Measurements from ENCODE around the gene SYNDIG1. TPM values are rescaled to one million over a fixed set of nuclear protein-coding genes. Genes with fewer than 3 reads are reported as not detected.

SYNDIG1 gene
- total RNA-seq, 1 donor: 2.2 TPM

GRCh38 chr20:24651171-24651975 is 181.9 kb downstream of the SYNDIG1 start:
- peak; percentile 86 for DNase-seq (ENCODE audit: insufficient read length, low spot score, missing footprints)
- H3K4me3 ChIP-seq (ENCODE audit: insufficient read depth, low read length): no peak overlapping the region
- no peaks in the 10 kb centered on the region for H3K36me3 ChIP-seq (ENCODE audit: insufficient read depth, low read length)
- H3K4me1 ChIP-seq (ENCODE audit: insufficient read depth, low read length): peaks cover 49% of the 10 kb centered on the region
- H2AFZ ChIP-seq (ENCODE audit: low read length): peak overlapping the region; percentile 32
- H3K27me3 ChIP-seq (ENCODE audit: insufficient read depth, low read length): no peaks in the 10 kb centered on the region
- no peaks in the 10 kb centered on the region for H4K20me1 ChIP-seq (ENCODE audit: insufficient read depth, low read length)
- peak overlapping the region; percentile 67 for H3K4me2 ChIP-seq (ENCODE audit: insufficient read depth, low read length)
- H3K27ac ChIP-seq (ENCODE audit: low read depth, low read length): peak overlapping the region; percentile 87
- H3K79me2 ChIP-seq (ENCODE audit: insufficient read depth, low read length): no peaks in the 10 kb centered on the region
- TF ChIP-seq CTCF (IDR thresholded peaks at IDR 0.05; ENCODE audit: extremely low read depth, low read depth, low read length): no peak
- no peaks in the 10 kb centered on the region for H3K9me3 ChIP-seq (ENCODE audit: low read depth, low read length)

- Histone ChIP-seq H3K4me2 (ENCODE audit: insufficient read depth, low read length) (peak overlapping the region; percentile 67), H3K4me3 (ENCODE audit: insufficient read depth, low read length) (no peak overlapping the region), H3K27me3 (ENCODE audit: insufficient read depth, low read length) (no peaks in the 10 kb centered on the region), H3K9me3 (ENCODE audit: low read depth, low read length) (no peaks in the 10 kb centered on the region), H3K4me1 (ENCODE audit: insufficient read depth, low read length) (peaks cover 52% of the 10 kb centered on the region), H3K36me3 (ENCODE audit: insufficient read depth, low read length) (no peaks in the 10 kb centered on the region), H3K27ac (ENCODE audit: low read depth, low read length) (peak overlapping the region; percentile 87), H3K79me2 (ENCODE audit: insufficient read depth, low read length) (no peaks in the 10 kb centered on the region), H4K20me1 (ENCODE audit: insufficient read depth, low read length) (no peaks in the 10 kb centered on the region), H2AFZ (ENCODE audit: low read length) (no peak overlapping the region)
- no peak for TF ChIP-seq CTCF (IDR thresholded peaks at IDR 0.05; ENCODE audit: extremely low read depth, low read depth, low read length)
- DNase-seq (ENCODE audit: insufficient read length, low spot score, missing footprints): no peak
These were observed 182.5 kb downstream of the SYNDIG1 start for GRCh38 chr20:24651976-24652345.

GRCh38 chr20:24653306-24653705 is 183.9 kb downstream of the SYNDIG1 start:
- Histone ChIP-seq H3K36me3 (ENCODE audit: insufficient read depth, low read length) (no peaks in the 10 kb centered on the region), H3K4me2 (ENCODE audit: insufficient read depth, low read length) (no peak overlapping the region), H3K27me3 (ENCODE audit: insufficient read depth, low read length) (no peaks in the 10 kb centered on the region), H3K9me3 (ENCODE audit: low read depth, low read length) (no peaks in the 10 kb centered on the region), H3K4me3 (ENCODE audit: insufficient read depth, low read length) (no peak overlapping the region), H3K79me2 (ENCODE audit: insufficient read depth, low read length) (no peaks in the 10 kb centered on the region), H4K20me1 (ENCODE audit: insufficient read depth, low read length) (no peaks in the 10 kb centered on the region), H2AFZ (ENCODE audit: low read length) (peak overlapping the region; percentile 68), H3K4me1 (ENCODE audit: insufficient read depth, low read length) (peaks cover 62% of the 10 kb centered on the region), H3K27ac (ENCODE audit: low read depth, low read length) (peak overlapping the region; percentile 22)
- TF ChIP-seq CTCF (IDR thresholded peaks at IDR 0.05; ENCODE audit: extremely low read depth, low read depth, low read length): no peak
- DNase-seq (ENCODE audit: insufficient read length, low spot score, missing footprints): peak; percentile 44

- Histone ChIP-seq H3K4me3 (ENCODE audit: insufficient read depth, low read length) (no peak overlapping the region), H3K79me2 (ENCODE audit: insufficient read depth, low read length) (no peaks in the 10 kb centered on the region), H3K27me3 (ENCODE audit: insufficient read depth, low read length) (no peaks in the 10 kb centered on the region), H2AFZ (ENCODE audit: low read length) (no peak overlapping the region), H3K4me1 (ENCODE audit: insufficient read depth, low read length) (peaks cover 62% of the 10 kb centered on the region), H3K4me2 (ENCODE audit: insufficient read depth, low read length) (no peak overlapping the region), H4K20me1 (ENCODE audit: insufficient read depth, low read length) (no peaks in the 10 kb centered on the region), H3K27ac (ENCODE audit: low read depth, low read length) (no peak overlapping the region), H3K9me3 (ENCODE audit: low read depth, low read length) (no peaks in the 10 kb centered on the region), H3K36me3 (ENCODE audit: insufficient read depth, low read length) (no peaks in the 10 kb centered on the region)
- no peak for TF ChIP-seq CTCF (IDR thresholded peaks at IDR 0.05; ENCODE audit: extremely low read depth, low read depth, low read length)
- no peak for DNase-seq (ENCODE audit: insufficient read length, low spot score, missing footprints)
These were observed 185.0 kb downstream of the SYNDIG1 start for GRCh38 chr20:24654425-24654824.
